Coronary artery (tissue), 2 donors: Measurements from ENCODE around the gene FERMT3.

ENCODE experiments used
- DNase-seq: peaks from one replicate; pipeline ENCODE4 v3.0.0-alpha.2; 2017; ENCODE audit warnings: low spot score
- H3K27ac ChIP-seq, 2 donors: fragments of 200-600 bp; sonication (generic); one replicate each; pipeline ENCODE4 v1.5.1; 2016 to 2019
- H3K4me3 ChIP-seq: fragments of 200-600 bp; sonication (generic); 2 replicates; pipeline ENCODE4 v1.5.1; 2016; ENCODE audit warnings: mild to moderate bottlenecking, moderate library complexity
- TF ChIP-seq, protein P1 (sequence below): fragments of 200-600 bp; sonication (generic); IDR thresholded peaks from one replicate; pipeline ENCODE4 v1.5.1; 2019; ENCODE audit warnings: antibody characterized with exemption

FERMT3 gene

GRCh38 chr11:64165842-64166635 lies 40.5 kb upstream of the FERMT3 start, which contains the start of gene MACROD1:
TSS of gene MACROD1 (minus strand) at chr11:64166113. CDS start at chr11:64165994, 119 bp downstream.
- TF ChIP-seq, protein P1, sequence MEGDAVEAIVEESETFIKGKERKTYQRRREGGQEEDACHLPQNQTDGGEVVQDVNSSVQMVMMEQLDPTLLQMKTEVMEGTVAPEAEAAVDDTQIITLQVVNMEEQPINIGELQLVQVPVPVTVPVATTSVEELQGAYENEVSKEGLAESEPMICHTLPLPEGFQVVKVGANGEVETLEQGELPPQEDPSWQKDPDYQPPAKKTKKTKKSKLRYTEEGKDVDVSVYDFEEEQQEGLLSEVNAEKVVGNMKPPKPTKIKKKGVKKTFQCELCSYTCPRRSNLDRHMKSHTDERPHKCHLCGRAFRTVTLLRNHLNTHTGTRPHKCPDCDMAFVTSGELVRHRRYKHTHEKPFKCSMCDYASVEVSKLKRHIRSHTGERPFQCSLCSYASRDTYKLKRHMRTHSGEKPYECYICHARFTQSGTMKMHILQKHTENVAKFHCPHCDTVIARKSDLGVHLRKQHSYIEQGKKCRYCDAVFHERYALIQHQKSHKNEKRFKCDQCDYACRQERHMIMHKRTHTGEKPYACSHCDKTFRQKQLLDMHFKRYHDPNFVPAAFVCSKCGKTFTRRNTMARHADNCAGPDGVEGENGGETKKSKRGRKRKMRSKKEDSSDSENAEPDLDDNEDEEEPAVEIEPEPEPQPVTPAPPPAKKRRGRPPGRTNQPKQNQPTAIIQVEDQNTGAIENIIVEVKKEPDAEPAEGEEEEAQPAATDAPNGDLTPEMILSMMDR: no peak

DNA sequence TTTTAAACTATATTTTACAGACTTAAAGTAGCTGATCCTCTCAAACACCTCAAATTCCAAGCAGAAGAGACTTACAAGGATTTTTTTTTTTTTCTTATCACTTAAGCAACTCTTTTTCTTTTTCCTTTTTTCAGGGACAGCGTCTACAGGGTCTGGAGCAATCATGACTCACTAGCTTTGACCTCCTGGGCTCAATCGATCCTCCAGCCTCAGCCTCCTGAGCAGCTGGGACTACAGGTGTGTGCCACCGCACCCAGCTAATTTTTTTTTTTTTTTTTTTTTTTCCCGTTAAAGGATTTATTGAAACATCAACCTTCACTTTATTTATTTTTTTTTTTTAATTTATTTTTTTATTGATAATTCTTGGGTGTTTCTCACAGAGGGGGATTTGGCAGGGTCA lies 36.1 kb upstream of the FERMT3 start:
- Histone ChIP-seq H3K27ac (no peak overlapping the region), H3K4me3 (no peak overlapping the region)
- no peak for DNase-seq
- TF ChIP-seq, protein P1: no peak

More at GRCh38 chr11:64165842-64166635, 40.5 kb upstream of the FERMT3 start, which contains the start of gene MACROD1:
- peak; percentile 85 for DNase-seq
- Histone ChIP-seq H3K27ac (peak within 1 kb of the TSS; percentile 52 to 78), H3K4me3 (peak within 1 kb of the TSS; percentile 94)

- H3K27ac ChIP-seq: no peak overlapping the region
- DNase-seq: no peak
- TF ChIP-seq, protein P1: no peak
Measured at GRCh38 chr11:64173616-64174355, 32.7 kb upstream of the FERMT3 start.

DNA sequence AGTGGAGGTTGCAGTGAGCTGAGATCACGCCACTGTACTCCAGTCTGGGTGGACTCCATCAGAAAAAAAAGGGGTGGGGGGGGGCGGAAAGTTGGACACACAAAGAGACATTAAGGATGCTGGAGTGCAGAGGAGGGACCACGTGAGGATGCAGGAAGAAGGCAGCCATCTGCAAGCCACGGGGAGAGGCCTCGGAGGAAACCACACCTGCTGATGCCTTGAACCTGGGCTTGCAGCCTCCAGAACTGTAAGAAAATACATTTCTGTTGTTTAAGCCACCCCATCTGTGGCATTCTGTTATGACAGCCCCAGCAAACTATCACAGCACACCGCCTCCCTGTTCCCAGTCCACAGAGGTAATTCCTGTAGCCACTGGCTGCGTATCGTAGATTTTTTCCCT lies 29.8 kb upstream of the FERMT3 start:
- Histone ChIP-seq H3K27ac (no peak overlapping the region), H3K4me3 (no peak overlapping the region)
- no peak for DNase-seq
- TF ChIP-seq, protein P1: no peak

More at GRCh38 chr11:64173616-64174355, 32.7 kb upstream of the FERMT3 start:
- H3K4me3 ChIP-seq: no peak overlapping the region

- no peak overlapping the region for H3K27ac ChIP-seq
- no peak overlapping the region for H3K4me3 ChIP-seq
- DNase-seq: no peak
- TF ChIP-seq, protein P1: no peak
Measured at GRCh38 chr11:64178203-64178602, 28.3 kb upstream of the FERMT3 start.

DNA sequence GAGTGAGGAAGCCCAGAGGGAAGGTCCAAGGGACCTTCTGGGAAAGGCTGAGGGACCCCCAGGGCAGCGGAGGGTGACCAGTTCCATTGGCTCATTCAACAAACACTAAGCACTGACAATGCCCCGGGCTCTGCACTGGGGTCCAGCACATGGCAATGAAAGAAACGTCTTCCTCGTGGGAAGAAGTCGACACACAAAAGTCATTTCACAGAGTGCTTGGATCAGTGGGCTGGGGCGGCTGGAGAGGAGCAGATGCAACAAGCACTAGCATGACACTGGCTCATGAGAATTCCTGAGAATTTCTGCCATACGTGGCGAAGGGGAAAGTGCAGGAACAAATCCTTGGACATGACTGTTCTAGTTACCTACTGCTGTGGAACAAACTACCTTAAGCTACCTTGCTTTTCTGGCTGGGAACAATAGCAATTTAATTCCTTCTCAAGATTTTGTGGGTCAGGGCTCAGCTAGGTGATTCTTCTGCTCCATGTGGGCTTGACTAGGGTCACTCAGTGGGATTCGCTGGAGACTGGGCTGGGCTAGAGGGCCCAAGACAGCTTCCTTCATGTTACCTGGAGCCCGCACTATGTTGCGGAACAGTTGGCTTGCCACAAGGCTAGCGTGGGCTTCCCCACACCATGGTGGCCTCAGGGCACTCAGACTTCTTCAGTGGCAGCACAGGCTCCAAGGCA lies 27.4 kb upstream of the FERMT3 start:
- H3K4me3 ChIP-seq: no peak overlapping the region
- TF ChIP-seq, protein P1: no peak

More for the DNA sequence above, 27.4 kb upstream of the FERMT3 start:
- no peak for DNase-seq
- H3K27ac ChIP-seq: no peak overlapping the region
